Amniotic stem cell (primary cell): ENCODE measurements around the gene CIT.
"Not testable (repeated sequence)": the region's sequence is repeated elsewhere in the genome, so short reads cannot be mapped to it uniquely, and the experiment has no call there.

ENCODE experiments used
- DNase-seq: peaks from one replicate; lab custom pipeline; 2025; lab: John Stamatoyannopoulos, UW

Gene CIT

GRCh38 chr12:119678459-119678858, 198.7 kb downstream of the CIT start:
- DNase-seq, result no peak

- DNase-seq, result no peak
Measured at GRCh38 chr12:119676573-119676972, 200.5 kb downstream of the CIT start.

- no peak for DNase-seq
Measured at GRCh38 chr12:119676022-119676421, 201.1 kb downstream of the CIT start.

DNA sequence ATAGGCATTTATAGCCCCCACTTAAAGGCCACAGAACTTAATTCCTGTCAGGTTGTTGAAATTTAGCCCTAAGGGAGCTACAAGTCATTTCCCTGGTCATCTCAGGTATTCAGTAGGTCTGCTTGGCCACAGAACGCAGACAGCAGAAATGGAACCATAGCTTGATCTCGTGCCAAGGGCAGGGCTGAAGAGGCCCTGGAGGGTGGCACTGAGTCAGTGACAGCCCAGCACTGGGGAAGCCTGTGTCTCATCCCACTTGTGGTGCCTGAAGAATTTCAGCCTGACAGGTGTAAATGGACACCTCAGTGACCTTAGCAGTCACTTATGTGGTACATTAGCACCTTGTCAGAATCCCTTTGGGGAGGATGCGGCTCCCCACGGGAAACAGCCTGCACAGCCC, 202.6 kb downstream of the CIT start:
- DNase-seq, result no peak

DNA sequence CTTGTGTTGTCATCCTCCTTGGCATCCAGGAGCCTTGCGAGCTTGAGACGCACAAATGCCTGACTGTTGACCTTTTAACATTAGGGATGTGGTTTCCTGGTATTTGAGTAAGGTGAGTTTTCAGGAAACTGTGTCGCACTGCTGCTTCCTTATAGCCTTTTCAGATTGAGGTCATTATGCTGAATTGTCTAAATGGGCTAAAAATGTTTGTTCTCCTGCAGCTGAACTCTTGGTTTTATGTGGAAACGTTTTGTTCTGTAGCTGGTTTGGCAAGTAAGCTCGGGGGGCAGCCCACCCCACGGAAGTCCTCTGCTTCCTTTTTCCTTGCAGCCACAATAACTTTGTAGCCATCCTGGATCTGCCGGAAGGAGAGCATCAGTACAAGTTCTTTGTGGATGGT, 203.5 kb downstream of the CIT start:
- DNase-seq, result no peak

DNA sequence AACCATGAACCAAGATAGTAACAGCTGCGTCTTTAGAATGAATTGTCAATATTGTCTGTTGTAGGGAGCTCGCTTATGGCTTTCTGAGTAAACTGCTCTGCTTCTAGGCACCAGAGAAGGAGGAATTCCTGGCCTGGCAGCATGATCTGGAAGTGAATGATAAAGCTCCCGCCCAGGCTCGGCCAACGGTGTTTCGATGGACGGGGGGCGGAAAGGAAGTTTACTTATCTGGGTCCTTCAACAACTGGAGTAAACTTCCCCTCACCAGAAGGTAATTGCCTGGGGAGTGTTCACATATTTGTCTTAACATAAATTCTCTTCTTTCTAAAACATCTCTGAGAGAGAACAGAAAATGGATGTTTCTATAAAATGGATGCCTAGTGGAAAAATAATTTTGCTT, 204.9 kb downstream of the CIT start:
- DNase-seq, result no peak

GRCh38 chr12:119671070-119671469, 206.1 kb downstream of the CIT start:
- no peak for DNase-seq

GRCh38 chr12:119669744-119670472, 207.2 kb downstream of the CIT start:
- no peak for DNase-seq

DNA sequence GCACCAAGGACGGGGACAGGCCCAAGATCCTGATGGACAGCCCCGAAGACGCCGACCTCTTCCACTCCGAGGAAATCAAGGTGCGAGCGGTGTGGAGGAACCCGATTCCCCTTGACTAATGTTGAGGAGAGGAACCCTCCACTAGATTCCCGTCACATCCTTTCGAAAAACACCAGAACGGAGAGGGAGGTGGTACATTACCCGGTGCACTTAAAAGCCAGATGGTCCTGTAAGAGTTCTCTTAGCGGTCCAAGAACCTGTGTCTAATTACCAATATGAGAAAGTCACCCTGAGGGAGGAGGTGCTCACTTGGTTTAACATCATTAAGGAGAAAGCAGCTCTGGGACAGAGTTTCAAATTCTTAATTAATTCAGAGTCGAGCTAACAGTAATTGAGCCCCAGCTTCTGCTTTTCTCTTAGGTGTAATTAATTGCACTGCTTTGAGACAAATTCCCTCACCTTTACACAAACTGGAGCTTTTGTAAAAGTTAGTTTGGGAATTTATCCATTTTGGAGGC, 208.7 kb downstream of the CIT start:
- DNase-seq, result no peak

GRCh38 chr12:119667577-119668323, 209.4 kb downstream of the CIT start, which contains the start of gene PRKAB1:
TSS of gene PRKAB1 (plus strand) at chr12:119668133. CDS start at chr12:119668245, 112 bp downstream.
- DNase-seq, result peak; percentile 94

DNA sequence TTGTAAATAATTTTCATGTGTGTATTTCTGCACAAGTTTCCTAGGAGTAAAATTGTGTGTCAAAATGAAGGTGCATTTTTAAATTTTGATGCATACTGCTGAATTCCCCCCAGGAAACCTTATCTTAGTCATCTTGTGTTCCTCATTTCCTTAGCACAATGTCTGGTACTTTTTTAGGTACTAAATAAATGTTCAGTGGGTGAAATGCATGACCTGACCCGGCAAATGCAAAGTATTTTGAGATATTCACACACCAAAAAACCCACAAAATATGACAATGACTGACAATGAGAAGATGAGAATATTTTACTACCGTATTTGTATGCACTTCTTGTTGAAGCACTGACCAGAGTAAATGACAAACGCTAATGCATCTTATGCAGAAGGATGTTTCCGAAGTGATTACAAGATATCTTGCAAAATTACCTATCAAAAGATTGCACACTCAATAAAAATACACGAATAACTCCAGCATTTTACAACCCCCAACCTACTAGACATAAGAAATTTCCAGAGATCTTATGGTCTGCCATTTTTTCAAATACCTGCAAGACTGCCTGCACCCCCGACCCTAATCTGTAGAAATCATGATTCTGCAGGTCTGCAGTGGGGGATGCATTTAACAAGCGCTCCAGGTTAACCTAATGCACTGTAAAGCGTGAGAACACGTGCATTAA, 210.1 kb downstream of the CIT start:
- DNase-seq, result no peak

GRCh38 chr12:119666226-119666795, 210.8 kb downstream of the CIT start:
- DNase-seq, result no peak

DNA sequence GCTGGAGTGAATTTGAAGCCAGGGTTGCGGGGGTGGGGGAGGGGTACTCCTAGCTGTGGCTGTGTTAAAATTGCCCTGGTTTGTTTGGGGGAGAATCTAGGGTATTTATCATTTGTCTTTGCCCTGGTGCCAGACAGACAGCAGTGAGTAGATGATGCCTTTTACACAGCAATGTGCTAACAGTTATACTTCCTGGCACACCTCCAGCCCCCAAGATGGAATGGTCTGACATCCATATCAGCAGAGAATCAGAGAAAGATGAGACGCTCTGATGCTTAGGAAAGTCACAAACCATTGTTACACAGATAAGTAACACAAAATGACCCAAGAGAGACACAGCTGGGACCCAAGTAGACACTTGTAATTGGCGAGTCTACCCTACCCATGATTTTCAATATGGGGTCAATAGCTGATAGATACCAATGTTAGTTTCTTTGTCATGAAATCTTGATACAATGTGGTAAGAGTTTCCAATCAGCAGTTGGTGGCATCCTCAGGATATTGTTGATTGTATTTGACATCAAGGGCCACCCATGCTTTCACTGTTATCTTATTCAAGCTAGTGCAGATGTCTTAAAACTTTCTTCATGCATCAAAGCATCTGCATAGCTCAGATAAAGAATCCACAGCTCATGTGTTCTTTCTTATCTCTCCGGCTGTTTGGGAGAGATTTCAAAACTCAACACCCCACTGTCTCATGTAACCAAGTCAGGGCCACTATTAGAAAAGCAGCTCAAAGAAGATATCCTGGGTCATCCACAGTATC, 211.8 kb downstream of the CIT start:
- DNase-seq, result no peak

GRCh38 chr12:119664642-119665041, 212.5 kb downstream of the CIT start:
- no peak for DNase-seq

- DNase-seq, result no peak
Measured at GRCh38 chr12:119661882-119662281, 215.2 kb downstream of the CIT start.

DNA sequence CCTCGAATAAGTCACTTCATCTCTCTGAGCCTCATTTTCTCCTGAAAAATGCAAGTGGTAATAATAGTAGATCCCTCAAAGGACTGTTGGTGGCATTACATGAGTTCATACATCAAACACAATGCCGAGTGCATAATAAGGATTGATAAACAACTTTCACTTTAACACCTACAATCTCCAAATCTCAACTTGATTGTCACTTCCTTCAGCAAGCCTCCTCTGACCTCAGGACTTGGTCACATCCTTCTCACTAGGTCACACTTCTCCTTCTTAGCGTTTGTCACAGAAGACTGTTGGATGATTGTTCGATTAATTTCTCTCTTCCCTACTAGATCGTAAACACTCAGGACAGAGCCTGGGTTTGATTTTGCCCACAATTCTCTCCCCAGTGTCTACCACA, 217.0 kb downstream of the CIT start:
- no peak for DNase-seq

DNA sequence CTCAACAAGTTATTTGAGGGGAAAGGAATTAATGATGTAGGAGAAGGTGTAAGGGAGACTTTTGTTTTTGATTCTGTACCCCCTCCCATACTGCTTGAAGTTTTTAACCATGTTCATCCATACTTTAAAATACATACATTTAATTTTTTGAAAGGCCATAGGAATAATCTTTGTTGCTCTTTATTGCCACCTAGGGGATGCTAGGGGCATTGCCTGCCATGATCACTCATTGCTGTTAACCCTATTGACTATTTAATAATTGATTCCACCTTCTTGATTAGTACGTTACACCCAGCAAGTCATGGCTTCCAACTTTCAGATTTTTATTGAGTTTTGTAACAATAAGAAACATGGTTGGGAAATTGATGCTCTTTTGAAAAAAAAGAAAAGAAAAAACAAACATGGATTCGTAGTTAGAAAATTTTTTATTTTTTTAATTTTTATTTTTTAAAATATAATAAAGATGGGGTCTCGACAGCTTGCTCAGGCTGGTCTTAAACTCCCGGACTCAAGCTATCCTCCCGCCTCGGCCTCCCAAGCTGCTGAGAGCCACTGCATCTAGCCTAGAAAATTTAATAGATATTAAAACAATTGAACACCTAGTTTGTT, 217.7 kb downstream of the CIT start:
- DNase-seq, result no peak

- not testable (repeated sequence) for DNase-seq
Measured at GRCh38 chr12:119658166-119658565, 219.0 kb downstream of the CIT start.

- not testable (repeated sequence) for DNase-seq
Measured at GRCh38 chr12:119657001-119657400, 220.1 kb downstream of the CIT start.

DNA sequence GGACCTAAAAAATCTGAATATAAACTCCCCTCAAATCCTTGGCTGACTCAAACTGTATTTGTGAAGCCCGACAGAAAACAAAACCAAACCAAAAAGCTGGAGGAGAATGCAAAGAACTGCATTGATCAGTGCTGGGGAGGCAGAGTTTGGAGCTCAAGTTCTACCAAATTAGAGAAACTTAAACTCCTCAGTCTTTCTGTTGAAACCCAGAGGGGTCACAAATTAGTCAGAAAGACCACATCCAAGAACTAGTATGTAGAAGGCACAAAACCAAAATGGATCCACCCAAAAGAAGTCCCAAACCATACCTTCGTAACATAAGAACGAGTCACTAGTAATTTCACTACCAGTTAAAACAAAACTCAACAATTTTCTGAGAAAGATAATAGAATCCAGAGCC, 224.5 kb downstream of the CIT start:
- no peak for DNase-seq

DNA sequence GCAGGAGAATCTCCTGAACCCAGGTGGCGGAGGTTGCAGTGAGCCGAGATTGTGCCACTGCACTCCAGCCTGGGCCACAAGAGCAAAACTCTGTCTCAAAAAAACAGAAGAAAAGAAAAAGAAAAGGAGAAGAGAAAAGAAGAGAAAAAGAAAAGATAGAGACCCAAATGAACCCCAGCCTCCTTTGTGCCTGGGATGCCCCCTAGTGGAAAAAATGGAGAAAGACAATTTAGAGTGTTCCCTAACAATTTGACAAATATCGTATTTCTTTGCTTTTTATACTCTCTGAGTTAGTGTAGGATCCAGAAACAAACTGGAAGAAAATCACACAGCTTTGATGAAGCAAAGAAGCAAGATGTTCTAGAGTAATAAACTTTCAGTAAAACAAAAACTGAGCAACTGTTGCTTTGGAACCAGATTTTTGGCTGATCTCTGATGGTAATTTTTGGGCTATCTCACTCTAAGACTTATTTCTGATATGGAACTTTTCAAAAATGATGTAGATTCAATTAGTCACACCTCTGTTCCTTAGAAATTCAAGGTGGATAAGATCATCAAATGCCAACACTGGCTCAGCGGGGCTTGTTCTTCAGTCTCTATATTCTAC, 227.8 kb downstream of the CIT start:
- DNase-seq, result no peak
